Measurements from ENCODE around the gene CD300A. TPM values are rescaled to one million over a fixed set of nuclear protein-coding genes. Genes with fewer than 3 reads are reported as not detected.

The CD300A gene
- polyA plus RNA-seq, 1 donor (not counting 4 experiments of a cell fraction or from before 2014, with no cell fraction given): 0.07 TPM

- no peak overlapping the region for H2AFZ ChIP-seq (ENCODE audit: control insufficient read depth, low read length)
- H3K9ac ChIP-seq (ENCODE audit: control insufficient read depth, extremely low read depth, insufficient read depth, low read length): no peak overlapping the region
- no peaks in the 10 kb centered on the region for H3K79me2 ChIP-seq (ENCODE audit: control insufficient read depth, insufficient read depth, low read length)
- no peaks in the 10 kb centered on the region for H3K4me1 ChIP-seq (ENCODE audit: control insufficient read depth, extremely low read depth, insufficient read depth, low read length)
- H3K27ac ChIP-seq (ENCODE audit: control insufficient read depth, insufficient read depth, low read length): no peak overlapping the region
- FAIRE-seq (no peak), DNase-seq (ENCODE audit: low read depth, low spot score) (no peak)
- TF ChIP-seq EZH2 (IDR thresholded peaks at IDR 0.05; ENCODE audit: low read length) (no peak), CTCF (optimal IDR thresholded peaks at IDR 0.05 in 1 of 3, IDR thresholded peaks at IDR 0.05 in 1 of 3, conservative IDR thresholded peaks at IDR 0.05 in 1 of 3; ENCODE audit: extremely low read depth in 1 of 3, insufficient read depth in 2 of 3, low read length in 3 of 3) (no peak)
- peaks cover 10% of the 10 kb centered on the region for H3K9me3 ChIP-seq (ENCODE audit: control insufficient read depth, low read depth, low read length)
- dilution Hi-C loops (cut with MboI; ENCODE audit: extremely low pct_ligation_motif_present, low sequenced_read_pairs): no loop called here
- no peaks in the 10 kb centered on the region for H4K20me1 ChIP-seq (ENCODE audit: control insufficient read depth, extremely low read depth, insufficient read depth, low read length)
- H3K36me3 ChIP-seq (ENCODE audit: control insufficient read depth in 2 of 2, extremely low read depth in 1 of 2, insufficient read depth in 2 of 2, low read length in 2 of 2): no peaks in the 10 kb centered on the region
- no peak overlapping the region for H3K4me2 ChIP-seq (ENCODE audit: control insufficient read depth, extremely low read depth, insufficient read depth, low read depth, low read length)
- no peak overlapping the region for H3K4me3 ChIP-seq (ENCODE audit: control insufficient read depth in 2 of 3, extremely low read depth in 1 of 3, insufficient read depth in 2 of 3, low read depth in 1 of 3, low read length in 3 of 3)
- H3K9me1 ChIP-seq (ENCODE audit: control insufficient read depth, extremely low read depth, insufficient read depth, low read length): no peaks in the 10 kb centered on the region
- H3K27me3 ChIP-seq (ENCODE audit: control insufficient read depth, extremely low read depth, insufficient read depth, low read length): no peaks in the 10 kb centered on the region
Measured at GRCh38 chr17:74512624-74513091, 46.2 kb downstream of the CD300A start.

GRCh38 chr17:74513987-74514631 is 47.7 kb downstream of the CD300A start:
- H2AFZ ChIP-seq (ENCODE audit: control insufficient read depth, low read length): no peak overlapping the region
- peak; percentile 23 for FAIRE-seq

More at GRCh38 chr17:74513987-74514631, 47.7 kb downstream of the CD300A start:
- dilution Hi-C loops (cut with MboI; ENCODE audit: extremely low pct_ligation_motif_present, low sequenced_read_pairs): no loop called here
- Histone ChIP-seq H3K79me2 (ENCODE audit: control insufficient read depth, insufficient read depth, low read length) (no peaks in the 10 kb centered on the region), H3K9me3 (ENCODE audit: control insufficient read depth, low read depth, low read length) (peaks cover 10% of the 10 kb centered on the region), H3K4me2 (ENCODE audit: control insufficient read depth, extremely low read depth, insufficient read depth, low read depth, low read length) (no peak overlapping the region), H3K4me3 (ENCODE audit: control insufficient read depth in 2 of 3, extremely low read depth in 1 of 3, insufficient read depth in 2 of 3, low read depth in 1 of 3, low read length in 3 of 3) (no peak overlapping the region), H3K9ac (ENCODE audit: control insufficient read depth, extremely low read depth, insufficient read depth, low read length) (no peak overlapping the region), H3K4me1 (ENCODE audit: control insufficient read depth, extremely low read depth, insufficient read depth, low read length) (no peaks in the 10 kb centered on the region), H3K27me3 (ENCODE audit: control insufficient read depth, extremely low read depth, insufficient read depth, low read length) (no peaks in the 10 kb centered on the region), H3K9me1 (ENCODE audit: control insufficient read depth, extremely low read depth, insufficient read depth, low read length) (no peaks in the 10 kb centered on the region), H3K27ac (ENCODE audit: control insufficient read depth, insufficient read depth, low read length) (peak overlapping the region; percentile 10), H4K20me1 (ENCODE audit: control insufficient read depth, extremely low read depth, insufficient read depth, low read length) (no peaks in the 10 kb centered on the region), H3K36me3 (ENCODE audit: control insufficient read depth in 2 of 2, extremely low read depth in 1 of 2, insufficient read depth in 2 of 2, low read length in 2 of 2) (no peaks in the 10 kb centered on the region)
- no peak for TF ChIP-seq CTCF (optimal IDR thresholded peaks at IDR 0.05 in 1 of 3, IDR thresholded peaks at IDR 0.05 in 1 of 3, conservative IDR thresholded peaks at IDR 0.05 in 1 of 3; ENCODE audit: extremely low read depth in 1 of 3, insufficient read depth in 2 of 3, low read length in 3 of 3)
- no peak for TF ChIP-seq EZH2 (IDR thresholded peaks at IDR 0.05; ENCODE audit: low read length)
- no peak for DNase-seq (ENCODE audit: low read depth, low spot score)
